NB4 (cell line): ENCODE measurements around the gene ADARB2.

Source experiments
- CTCF ChIP-seq: IDR thresholded peaks from one replicate; pipeline ENCODE4 v1.5.1; 2012; ENCODE audit warnings: low read depth, low read length
- MAX ChIP-seq: IDR thresholded peaks from 2 replicates; pipeline ENCODE4 v1.6.1; 2011; ENCODE audit warnings: low read depth, low read length
- MYC ChIP-seq: IDR thresholded peaks from 2 replicates; pipeline ENCODE4 v1.6.1; 2011; ENCODE audit warnings: low read depth, low read length
- POLR2A ChIP-seq: IDR thresholded peaks from 2 replicates; pipeline ENCODE4 v1.6.1; 2011; ENCODE audit warnings: mild to moderate bottlenecking; ENCODE audit not compliant: insufficient read length; ENCODE audit errors: extremely low read depth

GRCh38 chr10:1242975-1243374 lies 494.4 kb downstream of the ADARB2 start:
- TF ChIP-seq POLR2A (no peak), MYC (no peak), CTCF (no peak), MAX (no peak)
